ENCODE data around the gene HS6ST2.

The HS6ST2 gene

DNA sequence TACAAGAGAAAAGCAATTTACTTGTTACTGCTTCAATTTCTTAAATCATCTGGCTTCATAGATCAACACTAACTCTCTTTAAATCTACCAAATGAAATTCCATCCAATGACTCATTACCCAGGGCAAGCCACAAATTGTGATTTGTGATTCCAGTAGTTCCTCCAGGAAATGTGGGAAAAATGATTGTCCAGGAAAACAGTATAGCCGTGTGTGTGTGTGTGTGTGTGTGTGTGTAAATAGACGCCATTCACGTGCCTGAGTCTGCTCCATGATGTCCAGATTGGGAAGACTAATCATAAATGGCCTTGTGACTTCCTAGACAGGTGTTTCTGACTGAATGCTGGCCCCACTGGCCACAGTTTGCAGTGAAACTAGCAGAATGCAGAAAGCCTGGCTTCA, 121.3 kb downstream of the HS6ST2 start (continued):
- TF ChIP-seq ZNF629 (tag by site-specific recombination; IDR thresholded peaks at IDR 0.05) (peak; percentile 53; the same call in 1 of the 2 replicates), ZNF2 (tag by site-specific recombination; IDR thresholded peaks at IDR 0.05) (peak; percentile 56), ZNF266 (tag by site-specific recombination; IDR thresholded peaks at IDR 0.05; ENCODE audit: low read depth) (no peak), ZBTB21 (tag by site-specific recombination; IDR thresholded peaks at IDR 0.05) (0 out of 2 replicates have a peak, but pooled peaks have one; percentile 18), BCL11A (tag by site-specific recombination; IDR thresholded peaks at IDR 0.05; ENCODE audit: low read depth) (peak; percentile 56; the same call in 1 of the 2 replicates), PRDM1 (tag by site-specific recombination; IDR thresholded peaks at IDR 0.05) (peak; percentile 54), ZNF843 (tag by site-specific recombination; IDR thresholded peaks at IDR 0.05) (0 out of 2 replicates have a peak, but pooled peaks have one; percentile 53), IKZF3 (tag by site-specific recombination; IDR thresholded peaks at IDR 0.05) (peak; percentile 51; the same call in 1 of the 2 replicates), ZNF391 (tag by site-specific recombination; IDR thresholded peaks at IDR 0.05; ENCODE audit: borderline replicate concordance, low read depth) (peak; percentile 37; the same call in 1 of the 2 replicates)
- TF ChIP-seq, protein P1, sequence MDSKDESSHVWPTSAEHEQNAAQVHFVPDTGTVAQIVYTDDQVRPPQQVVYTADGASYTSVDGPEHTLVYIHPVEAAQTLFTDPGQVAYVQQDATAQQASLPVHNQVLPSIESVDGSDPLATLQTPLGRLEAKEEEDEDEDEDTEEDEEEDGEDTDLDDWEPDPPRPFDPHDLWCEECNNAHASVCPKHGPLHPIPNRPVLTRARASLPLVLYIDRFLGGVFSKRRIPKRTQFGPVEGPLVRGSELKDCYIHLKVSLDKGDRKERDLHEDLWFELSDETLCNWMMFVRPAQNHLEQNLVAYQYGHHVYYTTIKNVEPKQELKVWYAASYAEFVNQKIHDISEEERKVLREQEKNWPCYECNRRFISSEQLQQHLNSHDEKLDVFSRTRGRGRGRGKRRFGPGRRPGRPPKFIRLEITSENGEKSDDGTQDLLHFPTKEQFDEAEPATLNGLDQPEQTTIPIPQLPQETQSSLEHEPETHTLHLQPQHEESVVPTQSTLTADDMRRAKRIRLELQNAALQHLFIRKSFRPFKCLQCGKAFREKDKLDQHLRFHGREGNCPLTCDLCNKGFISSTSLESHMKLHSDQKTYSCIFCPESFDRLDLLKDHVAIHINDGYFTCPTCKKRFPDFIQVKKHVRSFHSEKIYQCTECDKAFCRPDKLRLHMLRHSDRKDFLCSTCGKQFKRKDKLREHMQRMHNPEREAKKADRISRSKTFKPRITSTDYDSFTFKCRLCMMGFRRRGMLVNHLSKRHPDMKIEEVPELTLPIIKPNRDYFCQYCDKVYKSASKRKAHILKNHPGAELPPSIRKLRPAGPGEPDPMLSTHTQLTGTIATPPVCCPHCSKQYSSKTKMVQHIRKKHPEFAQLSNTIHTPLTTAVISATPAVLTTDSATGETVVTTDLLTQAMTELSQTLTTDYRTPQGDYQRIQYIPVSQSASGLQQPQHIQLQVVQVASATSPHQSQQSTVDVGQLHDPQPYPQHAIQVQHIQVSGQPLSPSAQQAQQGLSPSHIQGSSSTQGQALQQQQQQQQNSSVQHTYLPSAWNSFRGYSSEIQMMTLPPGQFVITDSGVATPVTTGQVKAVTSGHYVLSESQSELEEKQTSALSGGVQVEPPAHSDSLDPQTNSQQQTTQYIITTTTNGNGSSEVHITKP (tag by site-specific recombination; IDR thresholded peaks at IDR 0.05), result peak; percentile 60
- TF ChIP-seq, protein P2, sequence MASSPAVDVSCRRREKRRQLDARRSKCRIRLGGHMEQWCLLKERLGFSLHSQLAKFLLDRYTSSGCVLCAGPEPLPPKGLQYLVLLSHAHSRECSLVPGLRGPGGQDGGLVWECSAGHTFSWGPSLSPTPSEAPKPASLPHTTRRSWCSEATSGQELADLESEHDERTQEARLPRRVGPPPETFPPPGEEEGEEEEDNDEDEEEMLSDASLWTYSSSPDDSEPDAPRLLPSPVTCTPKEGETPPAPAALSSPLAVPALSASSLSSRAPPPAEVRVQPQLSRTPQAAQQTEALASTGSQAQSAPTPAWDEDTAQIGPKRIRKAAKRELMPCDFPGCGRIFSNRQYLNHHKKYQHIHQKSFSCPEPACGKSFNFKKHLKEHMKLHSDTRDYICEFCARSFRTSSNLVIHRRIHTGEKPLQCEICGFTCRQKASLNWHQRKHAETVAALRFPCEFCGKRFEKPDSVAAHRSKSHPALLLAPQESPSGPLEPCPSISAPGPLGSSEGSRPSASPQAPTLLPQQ (tag by site-specific recombination; IDR thresholded peaks at IDR 0.05), result peak; percentile 69
- TF ChIP-seq, protein P3, sequence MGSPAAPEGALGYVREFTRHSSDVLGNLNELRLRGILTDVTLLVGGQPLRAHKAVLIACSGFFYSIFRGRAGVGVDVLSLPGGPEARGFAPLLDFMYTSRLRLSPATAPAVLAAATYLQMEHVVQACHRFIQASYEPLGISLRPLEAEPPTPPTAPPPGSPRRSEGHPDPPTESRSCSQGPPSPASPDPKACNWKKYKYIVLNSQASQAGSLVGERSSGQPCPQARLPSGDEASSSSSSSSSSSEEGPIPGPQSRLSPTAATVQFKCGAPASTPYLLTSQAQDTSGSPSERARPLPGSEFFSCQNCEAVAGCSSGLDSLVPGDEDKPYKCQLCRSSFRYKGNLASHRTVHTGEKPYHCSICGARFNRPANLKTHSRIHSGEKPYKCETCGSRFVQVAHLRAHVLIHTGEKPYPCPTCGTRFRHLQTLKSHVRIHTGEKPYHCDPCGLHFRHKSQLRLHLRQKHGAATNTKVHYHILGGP (tag by site-specific recombination; IDR thresholded peaks at IDR 0.05), result peak; percentile 92
- TF ChIP-seq, protein P4, sequence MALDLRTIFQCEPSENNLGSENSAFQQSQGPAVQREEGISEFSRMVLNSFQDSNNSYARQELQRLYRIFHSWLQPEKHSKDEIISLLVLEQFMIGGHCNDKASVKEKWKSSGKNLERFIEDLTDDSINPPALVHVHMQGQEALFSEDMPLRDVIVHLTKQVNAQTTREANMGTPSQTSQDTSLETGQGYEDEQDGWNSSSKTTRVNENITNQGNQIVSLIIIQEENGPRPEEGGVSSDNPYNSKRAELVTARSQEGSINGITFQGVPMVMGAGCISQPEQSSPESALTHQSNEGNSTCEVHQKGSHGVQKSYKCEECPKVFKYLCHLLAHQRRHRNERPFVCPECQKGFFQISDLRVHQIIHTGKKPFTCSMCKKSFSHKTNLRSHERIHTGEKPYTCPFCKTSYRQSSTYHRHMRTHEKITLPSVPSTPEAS (tag by site-specific recombination; IDR thresholded peaks at IDR 0.05), result peak; percentile 74
- TF ChIP-seq, protein P5, sequence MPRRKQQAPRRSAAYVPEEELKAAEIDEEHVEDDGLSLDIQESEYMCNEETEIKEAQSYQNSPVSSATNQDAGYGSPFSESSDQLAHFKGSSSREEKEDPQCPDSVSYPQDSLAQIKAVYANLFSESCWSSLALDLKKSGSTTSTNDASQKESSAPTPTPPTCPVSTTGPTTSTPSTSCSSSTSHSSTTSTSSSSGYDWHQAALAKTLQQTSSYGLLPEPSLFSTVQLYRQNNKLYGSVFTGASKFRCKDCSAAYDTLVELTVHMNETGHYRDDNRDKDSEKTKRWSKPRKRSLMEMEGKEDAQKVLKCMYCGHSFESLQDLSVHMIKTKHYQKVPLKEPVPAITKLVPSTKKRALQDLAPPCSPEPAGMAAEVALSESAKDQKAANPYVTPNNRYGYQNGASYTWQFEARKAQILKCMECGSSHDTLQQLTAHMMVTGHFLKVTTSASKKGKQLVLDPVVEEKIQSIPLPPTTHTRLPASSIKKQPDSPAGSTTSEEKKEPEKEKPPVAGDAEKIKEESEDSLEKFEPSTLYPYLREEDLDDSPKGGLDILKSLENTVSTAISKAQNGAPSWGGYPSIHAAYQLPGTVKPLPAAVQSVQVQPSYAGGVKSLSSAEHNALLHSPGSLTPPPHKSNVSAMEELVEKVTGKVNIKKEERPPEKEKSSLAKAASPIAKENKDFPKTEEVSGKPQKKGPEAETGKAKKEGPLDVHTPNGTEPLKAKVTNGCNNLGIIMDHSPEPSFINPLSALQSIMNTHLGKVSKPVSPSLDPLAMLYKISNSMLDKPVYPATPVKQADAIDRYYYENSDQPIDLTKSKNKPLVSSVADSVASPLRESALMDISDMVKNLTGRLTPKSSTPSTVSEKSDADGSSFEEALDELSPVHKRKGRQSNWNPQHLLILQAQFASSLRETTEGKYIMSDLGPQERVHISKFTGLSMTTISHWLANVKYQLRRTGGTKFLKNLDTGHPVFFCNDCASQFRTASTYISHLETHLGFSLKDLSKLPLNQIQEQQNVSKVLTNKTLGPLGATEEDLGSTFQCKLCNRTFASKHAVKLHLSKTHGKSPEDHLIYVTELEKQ (tag by site-specific recombination; IDR thresholded peaks at IDR 0.05; ENCODE audit: borderline replicate concordance), result peak; percentile 80; the same call in 1 of the 2 replicates

DNA sequence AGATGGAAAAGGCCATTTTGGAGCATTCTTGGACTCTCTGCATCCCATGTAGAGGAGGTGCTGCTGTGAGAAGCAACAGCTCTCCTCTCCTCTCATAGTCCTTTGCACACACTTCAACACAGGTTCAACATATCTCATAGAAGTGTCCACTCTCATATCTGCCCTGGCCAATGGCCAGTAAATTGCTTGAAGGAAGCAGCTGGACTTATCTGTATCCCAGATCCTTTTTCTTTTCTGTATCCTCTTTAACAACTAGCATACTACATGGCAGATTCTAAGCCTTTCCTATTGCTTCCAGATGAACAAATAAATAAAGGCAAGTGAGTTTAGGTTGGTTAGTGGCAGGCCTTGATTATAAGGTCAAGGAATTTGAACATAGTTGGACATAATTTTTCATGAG, 122.0 kb downstream of the HS6ST2 start:
- H3K27ac ChIP-seq (ENCODE audit: extremely low read depth, low read depth, low read length), result no peak overlapping the region
- no peaks in the 10 kb centered on the region for H3K9me3 ChIP-seq (ENCODE audit: control insufficient read depth, insufficient read depth, low read depth, low read length)
- H3K4me3 ChIP-seq (ENCODE audit: low read depth, low read length), result no peak overlapping the region
- H3K4me1 ChIP-seq (ENCODE audit: control insufficient read depth, insufficient read depth, low read length), result peaks cover 14% of the 10 kb centered on the region
- POLR2A ChIA-PET, result no interaction called here
- no peaks in the 10 kb centered on the region for H3K36me3 ChIP-seq (ENCODE audit: control insufficient read depth in 2 of 2, insufficient read depth in 1 of 2, low read length in 2 of 2)
- TF ChIP-seq ZNF2 (tag by site-specific recombination; IDR thresholded peaks at IDR 0.05) (no peak), ZNF174 (tag by site-specific recombination; IDR thresholded peaks at IDR 0.05) (no peak), ZBTB20 (tag by site-specific recombination; IDR thresholded peaks at IDR 0.05) (no peak), ZNF433 (tag by site-specific recombination; IDR thresholded peaks at IDR 0.05; ENCODE audit: low read depth) (no peak), PRDM1 (tag by site-specific recombination; IDR thresholded peaks at IDR 0.05) (no peak), BCL11B (tag by site-specific recombination; IDR thresholded peaks at IDR 0.05; ENCODE audit: low read depth) (no peak), ZEB2 (tag by site-specific recombination; IDR thresholded peaks at IDR 0.05) (no peak), ZNF114 (tag by site-specific recombination; IDR thresholded peaks at IDR 0.05) (no peak), ZNF239 (tag by site-specific recombination; IDR thresholded peaks at IDR 0.05) (no peak)
- TF ChIP-seq, protein P6, sequence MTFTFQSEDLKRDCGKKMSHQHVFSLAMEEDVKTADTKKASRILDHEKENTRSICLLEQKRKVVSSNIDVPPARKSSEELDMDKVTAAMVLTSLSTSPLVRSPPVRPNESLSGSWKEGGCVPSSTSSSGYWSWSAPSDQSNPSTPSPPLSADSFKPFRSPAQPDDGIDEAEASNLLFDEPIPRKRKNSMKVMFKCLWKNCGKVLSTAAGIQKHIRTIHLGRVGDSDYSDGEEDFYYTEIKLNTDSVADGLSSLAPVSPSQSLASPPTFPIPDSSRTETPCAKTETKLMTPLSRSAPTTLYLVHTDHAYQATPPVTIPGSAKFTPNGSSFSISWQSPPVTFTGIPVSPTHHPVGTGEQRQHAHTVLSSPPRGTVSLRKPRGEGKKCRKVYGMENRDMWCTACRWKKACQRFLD (tag by site-specific recombination; IDR thresholded peaks at IDR 0.05), result no peak
- CTCF ChIA-PET, result no interaction called here
